ENCODE results near the gene MAFG. TPM values are rescaled to one million over a fixed set of nuclear protein-coding genes. Genes with fewer than 3 reads are reported as not detected.
A peak's percentile ranks its signal among the peaks of the same experiment; 100 is the strongest.

MAFG gene
- total and polyA plus RNA-seq, 2 of the 13 experiments (the other 11 are each of a cell fraction or from before 2014, with no cell fraction given), result 14.5 to 20.0 TPM

DNA sequence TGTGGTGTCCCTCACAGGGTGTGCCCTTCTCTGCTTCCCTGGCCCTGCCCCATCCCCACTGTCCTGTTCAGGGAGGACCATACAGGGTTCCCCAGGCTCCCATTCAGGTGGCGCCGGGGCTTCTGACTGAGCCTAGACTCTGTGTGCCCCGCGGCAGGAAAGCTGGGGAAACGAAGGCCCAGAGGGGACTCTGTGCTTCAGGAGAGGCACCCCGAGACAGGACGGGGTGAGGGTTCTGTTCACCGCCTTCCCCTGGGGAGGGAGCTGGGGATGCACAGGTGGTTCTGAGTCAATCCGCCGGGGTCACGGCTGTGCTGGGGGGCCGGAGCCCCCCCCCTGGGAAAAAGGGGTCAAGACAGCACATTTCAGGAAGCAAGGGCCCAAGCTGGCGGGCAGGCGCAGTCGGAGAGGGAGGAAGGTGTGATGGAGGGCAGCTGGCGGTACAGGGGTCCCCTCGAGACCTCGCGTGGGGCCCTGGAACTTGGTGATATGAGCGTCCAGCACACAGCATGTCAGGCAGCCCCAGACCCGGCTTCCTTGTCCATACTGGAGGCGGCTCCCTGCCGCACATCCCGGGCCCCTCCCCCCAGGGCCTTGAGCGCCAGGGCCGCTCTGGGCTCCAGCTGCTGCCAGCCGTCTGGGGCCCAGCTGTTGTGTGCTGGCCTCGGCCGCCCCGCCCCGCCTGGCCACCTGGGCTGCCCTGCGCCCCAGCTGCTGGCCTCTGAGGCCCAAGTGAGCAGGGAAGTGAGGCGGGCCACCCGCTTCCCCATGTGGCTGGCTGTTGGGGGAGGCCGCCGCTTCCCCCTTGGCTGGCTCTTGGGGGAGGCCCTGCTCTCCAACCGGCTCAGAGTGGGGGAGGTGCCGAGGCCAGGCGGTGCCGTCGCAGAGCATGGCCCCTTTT is 39.1 kb upstream of the MAFG start (continued):
- TF ChIP-seq, protein P1, sequence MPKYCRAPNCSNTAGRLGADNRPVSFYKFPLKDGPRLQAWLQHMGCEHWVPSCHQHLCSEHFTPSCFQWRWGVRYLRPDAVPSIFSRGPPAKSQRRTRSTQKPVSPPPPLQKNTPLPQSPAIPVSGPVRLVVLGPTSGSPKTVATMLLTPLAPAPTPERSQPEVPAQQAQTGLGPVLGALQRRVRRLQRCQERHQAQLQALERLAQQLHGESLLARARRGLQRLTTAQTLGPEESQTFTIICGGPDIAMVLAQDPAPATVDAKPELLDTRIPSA (CRISPR knock-in tag; IDR thresholded peaks at IDR 0.05; ENCODE audit: borderline replicate concordance), result peak; percentile 71; the same call in 1 of the 2 replicates
- TF ChIP-seq, protein P2, sequence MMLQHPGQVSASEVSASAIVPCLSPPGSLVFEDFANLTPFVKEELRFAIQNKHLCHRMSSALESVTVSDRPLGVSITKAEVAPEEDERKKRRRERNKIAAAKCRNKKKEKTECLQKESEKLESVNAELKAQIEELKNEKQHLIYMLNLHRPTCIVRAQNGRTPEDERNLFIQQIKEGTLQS (CRISPR knock-in tag; IDR thresholded peaks at IDR 0.05), result peak; percentile 69; the same call in 1 of the 2 replicates
- TF ChIP-seq, protein P3, sequence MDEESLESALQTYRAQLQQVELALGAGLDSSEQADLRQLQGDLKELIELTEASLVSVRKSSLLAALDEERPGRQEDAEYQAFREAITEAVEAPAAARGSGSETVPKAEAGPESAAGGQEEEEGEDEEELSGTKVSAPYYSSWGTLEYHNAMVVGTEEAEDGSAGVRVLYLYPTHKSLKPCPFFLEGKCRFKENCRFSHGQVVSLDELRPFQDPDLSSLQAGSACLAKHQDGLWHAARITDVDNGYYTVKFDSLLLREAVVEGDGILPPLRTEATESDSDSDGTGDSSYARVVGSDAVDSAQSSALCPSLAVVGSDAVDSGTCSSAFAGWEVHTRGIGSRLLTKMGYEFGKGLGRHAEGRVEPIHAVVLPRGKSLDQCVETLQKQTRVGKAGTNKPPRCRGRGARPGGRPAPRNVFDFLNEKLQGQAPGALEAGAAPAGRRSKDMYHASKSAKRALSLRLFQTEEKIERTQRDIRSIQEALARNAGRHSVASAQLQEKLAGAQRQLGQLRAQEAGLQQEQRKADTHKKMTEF (CRISPR knock-in tag; IDR thresholded peaks at IDR 0.05), result peak; percentile 95
- TF ChIP-seq, protein P4, sequence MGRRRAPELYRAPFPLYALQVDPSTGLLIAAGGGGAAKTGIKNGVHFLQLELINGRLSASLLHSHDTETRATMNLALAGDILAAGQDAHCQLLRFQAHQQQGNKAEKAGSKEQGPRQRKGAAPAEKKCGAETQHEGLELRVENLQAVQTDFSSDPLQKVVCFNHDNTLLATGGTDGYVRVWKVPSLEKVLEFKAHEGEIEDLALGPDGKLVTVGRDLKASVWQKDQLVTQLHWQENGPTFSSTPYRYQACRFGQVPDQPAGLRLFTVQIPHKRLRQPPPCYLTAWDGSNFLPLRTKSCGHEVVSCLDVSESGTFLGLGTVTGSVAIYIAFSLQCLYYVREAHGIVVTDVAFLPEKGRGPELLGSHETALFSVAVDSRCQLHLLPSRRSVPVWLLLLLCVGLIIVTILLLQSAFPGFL (CRISPR knock-in tag; IDR thresholded peaks at IDR 0.05), result no peak
- TF ChIP-seq, protein P5, sequence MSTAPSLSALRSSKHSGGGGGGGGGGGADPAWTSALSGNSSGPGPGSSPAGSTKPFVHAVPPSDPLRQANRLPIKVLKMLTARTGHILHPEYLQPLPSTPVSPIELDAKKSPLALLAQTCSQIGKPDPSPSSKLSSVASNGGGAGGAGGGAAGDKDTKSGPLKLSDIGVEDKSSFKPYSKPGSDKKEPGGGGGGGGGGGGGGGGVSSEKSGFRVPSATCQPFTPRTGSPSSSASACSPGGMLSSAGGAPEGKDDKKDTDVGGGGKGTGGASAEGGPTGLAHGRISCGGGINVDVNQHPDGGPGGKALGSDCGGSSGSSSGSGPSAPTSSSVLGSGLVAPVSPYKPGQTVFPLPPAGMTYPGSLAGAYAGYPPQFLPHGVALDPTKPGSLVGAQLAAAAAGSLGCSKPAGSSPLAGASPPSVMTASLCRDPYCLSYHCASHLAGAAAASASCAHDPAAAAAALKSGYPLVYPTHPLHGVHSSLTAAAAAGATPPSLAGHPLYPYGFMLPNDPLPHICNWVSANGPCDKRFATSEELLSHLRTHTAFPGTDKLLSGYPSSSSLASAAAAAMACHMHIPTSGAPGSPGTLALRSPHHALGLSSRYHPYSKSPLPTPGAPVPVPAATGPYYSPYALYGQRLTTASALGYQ (CRISPR knock-in tag; IDR thresholded peaks at IDR 0.05), result peak; percentile 88
- TF ChIP-seq ZKSCAN8 (CRISPR knock-in tag; IDR thresholded peaks at IDR 0.05; ENCODE audit: borderline replicate concordance) (peak; percentile 94), ZNF597 (CRISPR knock-in tag; IDR thresholded peaks at IDR 0.05) (0 out of 2 replicates have a peak, but pooled peaks have one; percentile 43), ZFP91 (CRISPR knock-in tag; IDR thresholded peaks at IDR 0.05; ENCODE audit: borderline replicate concordance) (peak; percentile 97), ZNF580 (CRISPR knock-in tag; IDR thresholded peaks at IDR 0.05; ENCODE audit: borderline replicate concordance, low read depth) (peak; percentile 99; the same call in 1 of the 2 replicates), CBX1 (IDR thresholded peaks at IDR 0.05; ENCODE audit: low read depth) (peak; percentile 92), KMT2B (CRISPR knock-in tag; IDR thresholded peaks at IDR 0.05) (peak; percentile 86), SRY (CRISPR knock-in tag; IDR thresholded peaks at IDR 0.05) (peak; percentile 52; the same call in 1 of the 2 replicates), TGIF2 (CRISPR knock-in tag; IDR thresholded peaks at IDR 0.05) (peak; percentile 86), CBX5 (CRISPR knock-in tag; IDR thresholded peaks at IDR 0.05; ENCODE audit: borderline replicate concordance) (peak; percentile 86; the same call in 1 of the 2 replicates), ZNF704 (CRISPR knock-in tag; IDR thresholded peaks at IDR 0.05; ENCODE audit: borderline replicate concordance) (peak; percentile 79; the same call in 1 of the 2 replicates), DNMT3B (CRISPR knock-in tag; conservative IDR thresholded peaks at IDR 0.05) (no peak), EED (CRISPR knock-in tag; IDR thresholded peaks at IDR 0.05) (no peak)

All from HepG2 (cell line).